GM06990 (cell line): ENCODE results near the gene TMEM214.

Source experiments
- DNase-seq: peaks from one replicate; pipeline ENCODE4 v3.0.0-alpha.2; 2011; ENCODE audit not compliant: insufficient read length; ENCODE audit errors: extremely low read depth
- H3K27me3 ChIP-seq: replicated peaks from 2 replicates; pipeline ENCODE4 v1.6.0; 2011; ENCODE audit warnings: low read length; ENCODE audit not compliant: control insufficient read depth, insufficient read depth
- H3K36me3 ChIP-seq: 2 replicates; pipeline ENCODE4 v1.5.1; 2011; ENCODE audit warnings: low read length; ENCODE audit not compliant: control insufficient read depth, insufficient read depth
- H3K4me3 ChIP-seq: replicated peaks from 2 replicates; pipeline ENCODE4 v1.5.1; 2011; ENCODE audit warnings: low read depth, mild to moderate bottlenecking, control low read depth, low read length
- TF ChIP-seq, protein P1 (sequence below): IDR thresholded peaks from 2 replicates; pipeline ENCODE4 v1.5.1; 2011; ENCODE audit warnings: low read length, control low read depth, mild to moderate bottlenecking, inconsistent platforms; ENCODE audit not compliant: insufficient read depth, poor library complexity, severe bottlenecking

TMEM214 gene

GRCh38 chr2:27051902-27052645, 19.3 kb downstream of the TMEM214 start:
- TF ChIP-seq, protein P1, sequence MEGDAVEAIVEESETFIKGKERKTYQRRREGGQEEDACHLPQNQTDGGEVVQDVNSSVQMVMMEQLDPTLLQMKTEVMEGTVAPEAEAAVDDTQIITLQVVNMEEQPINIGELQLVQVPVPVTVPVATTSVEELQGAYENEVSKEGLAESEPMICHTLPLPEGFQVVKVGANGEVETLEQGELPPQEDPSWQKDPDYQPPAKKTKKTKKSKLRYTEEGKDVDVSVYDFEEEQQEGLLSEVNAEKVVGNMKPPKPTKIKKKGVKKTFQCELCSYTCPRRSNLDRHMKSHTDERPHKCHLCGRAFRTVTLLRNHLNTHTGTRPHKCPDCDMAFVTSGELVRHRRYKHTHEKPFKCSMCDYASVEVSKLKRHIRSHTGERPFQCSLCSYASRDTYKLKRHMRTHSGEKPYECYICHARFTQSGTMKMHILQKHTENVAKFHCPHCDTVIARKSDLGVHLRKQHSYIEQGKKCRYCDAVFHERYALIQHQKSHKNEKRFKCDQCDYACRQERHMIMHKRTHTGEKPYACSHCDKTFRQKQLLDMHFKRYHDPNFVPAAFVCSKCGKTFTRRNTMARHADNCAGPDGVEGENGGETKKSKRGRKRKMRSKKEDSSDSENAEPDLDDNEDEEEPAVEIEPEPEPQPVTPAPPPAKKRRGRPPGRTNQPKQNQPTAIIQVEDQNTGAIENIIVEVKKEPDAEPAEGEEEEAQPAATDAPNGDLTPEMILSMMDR: no peak
- Histone ChIP-seq H3K36me3 (peaks cover 13% of the 10 kb centered on the region), H3K27me3 (no peaks in the 10 kb centered on the region), H3K4me3 (peak overlapping the region; percentile 94)
- no peak for DNase-seq

- no peak overlapping the region for H3K4me3 ChIP-seq
- DNase-seq: no peak
- TF ChIP-seq, protein P1: no peak
- no peaks in the 10 kb centered on the region for H3K27me3 ChIP-seq
- H3K36me3 ChIP-seq: peaks cover 20% of the 10 kb centered on the region
Measured at GRCh38 chr2:27053321-27053720, 20.6 kb downstream of the TMEM214 start.

- TF ChIP-seq, protein P1: no peak
- peaks cover 21% of the 10 kb centered on the region for H3K36me3 ChIP-seq
- no peaks in the 10 kb centered on the region for H3K27me3 ChIP-seq
- no peak for DNase-seq
- H3K4me3 ChIP-seq: no peak overlapping the region
Measured at GRCh38 chr2:27053776-27054175, 21.0 kb downstream of the TMEM214 start.

- TF ChIP-seq, protein P1: no peak
- H3K4me3 ChIP-seq: no peak overlapping the region
- no peaks in the 10 kb centered on the region for H3K27me3 ChIP-seq
- no peak for DNase-seq
- peaks cover 21% of the 10 kb centered on the region for H3K36me3 ChIP-seq
Measured at GRCh38 chr2:27054721-27055120, 22.0 kb downstream of the TMEM214 start.

DNA sequence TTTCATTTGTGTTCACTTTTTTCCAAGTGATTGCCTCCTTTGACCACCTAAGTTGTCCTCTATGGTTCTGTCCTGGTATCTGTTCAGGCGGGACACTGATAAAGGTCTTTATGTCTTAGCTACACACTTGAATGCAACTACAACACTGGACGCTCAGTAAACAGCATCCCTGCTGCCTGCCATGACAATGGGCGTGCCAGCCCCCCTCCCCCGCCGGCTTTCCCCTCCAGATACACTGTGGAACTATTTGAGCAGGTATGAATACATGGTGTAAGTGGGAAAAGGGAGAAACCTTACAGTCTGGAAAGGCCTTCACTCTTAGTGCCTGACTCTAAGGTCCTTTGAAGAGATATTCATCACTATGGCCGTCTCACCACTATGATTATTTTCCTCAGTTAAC, 24.4 kb downstream of the TMEM214 start:
- Histone ChIP-seq H3K36me3 (peaks cover 21% of the 10 kb centered on the region), H3K27me3 (no peaks in the 10 kb centered on the region), H3K4me3 (no peak overlapping the region)
- TF ChIP-seq, protein P1: no peak
- DNase-seq: no peak
